GM19238 (cell line): ENCODE data around the gene MAEL.
"Not testable (repeated sequence)": the region's sequence is repeated elsewhere in the genome, so short reads cannot be mapped to it uniquely, and the experiment has no call there.

Source experiments
- DNase-seq: peaks from one replicate; pipeline ENCODE4 v3.0.0; 2011; ENCODE audit warnings: low spot score; ENCODE audit not compliant: insufficient read length

The MAEL gene

DNA sequence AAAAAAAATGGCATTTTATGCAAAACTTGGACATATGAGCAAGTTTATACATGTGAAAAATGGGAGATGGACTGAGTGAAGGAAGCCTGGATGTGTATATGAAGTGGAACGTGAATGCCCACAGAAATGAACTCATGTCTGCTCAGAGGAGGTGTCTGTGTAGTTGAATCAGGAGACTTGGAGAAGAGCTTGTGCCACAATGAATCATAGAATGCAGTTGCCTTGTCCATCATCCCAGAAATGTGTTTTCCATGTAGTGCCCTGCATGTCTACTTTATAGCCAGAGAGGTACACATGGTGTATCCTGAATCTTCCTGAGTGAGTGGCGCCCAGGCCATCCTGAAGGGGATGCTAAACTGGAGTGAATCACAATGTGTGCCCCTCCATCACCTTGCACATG, 11.1 kb upstream of the MAEL start:
- DNase-seq: no peak

DNA sequence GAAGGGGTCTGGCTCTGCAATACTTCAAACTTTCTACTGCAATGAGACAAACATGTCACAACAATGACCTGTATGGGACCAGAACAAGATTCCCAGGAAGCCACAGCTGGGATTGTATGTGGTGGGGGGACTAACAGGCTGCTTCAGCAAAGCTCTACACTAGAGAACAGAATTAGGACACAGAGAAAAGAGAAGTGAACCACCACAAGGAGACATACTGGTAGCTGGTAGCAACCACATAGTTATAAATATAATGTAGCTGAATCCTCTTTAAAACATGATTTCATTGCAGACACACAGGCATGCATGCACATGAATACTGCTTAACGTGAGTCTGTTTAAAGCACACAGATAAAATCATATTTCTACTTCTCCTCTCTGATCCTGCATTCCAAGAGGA, 10.3 kb upstream of the MAEL start:
- no peak for DNase-seq

DNA sequence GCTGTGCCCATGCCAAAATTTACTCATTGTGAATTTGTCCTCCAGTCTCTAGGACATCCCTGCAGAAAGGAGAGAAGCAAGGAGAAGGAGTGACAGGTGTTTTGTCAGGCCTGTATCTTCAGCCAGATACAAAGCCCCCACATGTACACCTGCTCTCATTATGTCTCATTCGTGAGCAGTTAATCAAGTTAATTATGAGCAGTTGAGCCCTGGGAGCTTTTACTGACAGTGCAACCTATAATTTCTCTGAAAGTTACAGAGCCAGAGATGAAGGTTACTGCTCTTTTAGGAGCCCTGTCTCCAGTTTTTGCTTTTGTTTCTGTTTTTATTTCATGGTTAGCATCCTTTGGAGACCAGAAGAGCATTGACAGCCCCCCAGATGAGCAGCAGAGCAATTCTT, 8.7 kb upstream of the MAEL start:
- DNase-seq: no peak

DNA sequence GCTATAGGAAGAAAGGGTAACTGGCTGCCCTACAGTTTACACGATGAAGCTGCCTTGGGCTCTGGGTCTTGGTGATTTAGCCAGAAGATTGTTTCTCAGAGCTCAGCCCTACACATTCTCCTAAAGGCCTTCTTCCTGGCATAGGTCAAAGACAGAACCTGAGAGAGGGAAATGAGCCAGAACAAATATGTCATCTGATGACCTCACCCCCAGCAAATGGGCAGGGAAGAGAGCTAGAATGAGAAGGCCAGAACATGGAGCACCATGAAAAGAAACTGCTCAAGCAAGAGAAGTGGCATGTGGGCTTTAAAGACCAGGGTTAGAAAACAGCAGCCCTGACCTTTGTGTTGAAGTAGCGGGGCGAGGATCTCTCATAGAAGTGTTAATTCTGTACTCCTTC, 8.3 kb upstream of the MAEL start:
- DNase-seq: no peak

DNA sequence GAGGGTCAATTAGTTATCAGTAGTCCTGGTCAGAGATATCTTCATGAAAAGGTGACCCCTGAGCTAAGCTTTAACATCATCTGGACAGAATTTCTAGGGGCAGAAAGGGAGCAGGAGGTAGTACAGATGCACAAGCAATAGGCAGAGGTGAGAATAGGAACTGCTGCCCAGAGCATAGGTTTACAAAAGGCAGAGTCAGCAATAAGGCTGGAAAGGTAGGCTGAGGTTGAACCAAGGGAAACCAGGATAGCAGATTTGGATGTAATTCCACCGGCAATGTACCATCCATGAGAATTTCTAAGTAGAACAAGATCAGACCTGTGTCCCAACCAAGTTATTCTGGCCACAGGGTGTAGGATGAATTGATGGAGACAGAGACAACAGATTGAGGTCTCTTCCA, 7.5 kb upstream of the MAEL start:
- DNase-seq: no peak

DNA sequence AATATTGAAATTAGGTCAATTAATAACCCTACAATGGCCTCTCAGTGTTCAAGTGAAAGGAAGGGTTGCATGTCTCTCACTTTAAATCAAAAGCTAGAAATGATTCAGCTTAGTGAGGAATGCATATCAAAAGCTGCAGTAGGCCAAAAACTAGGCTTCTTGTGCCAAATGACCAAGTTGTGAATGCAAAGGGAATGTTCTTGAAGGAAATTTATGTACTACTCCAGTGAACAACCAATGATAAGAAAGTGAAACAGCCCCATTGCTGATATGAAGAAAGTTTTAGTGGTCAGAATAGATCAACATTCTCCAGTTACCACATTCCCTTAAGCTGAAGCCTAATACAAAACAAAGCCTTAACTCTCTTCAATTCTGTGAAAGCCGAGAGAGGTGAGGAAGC, 10.0 kb downstream of the MAEL start:
- no peak for DNase-seq

DNA sequence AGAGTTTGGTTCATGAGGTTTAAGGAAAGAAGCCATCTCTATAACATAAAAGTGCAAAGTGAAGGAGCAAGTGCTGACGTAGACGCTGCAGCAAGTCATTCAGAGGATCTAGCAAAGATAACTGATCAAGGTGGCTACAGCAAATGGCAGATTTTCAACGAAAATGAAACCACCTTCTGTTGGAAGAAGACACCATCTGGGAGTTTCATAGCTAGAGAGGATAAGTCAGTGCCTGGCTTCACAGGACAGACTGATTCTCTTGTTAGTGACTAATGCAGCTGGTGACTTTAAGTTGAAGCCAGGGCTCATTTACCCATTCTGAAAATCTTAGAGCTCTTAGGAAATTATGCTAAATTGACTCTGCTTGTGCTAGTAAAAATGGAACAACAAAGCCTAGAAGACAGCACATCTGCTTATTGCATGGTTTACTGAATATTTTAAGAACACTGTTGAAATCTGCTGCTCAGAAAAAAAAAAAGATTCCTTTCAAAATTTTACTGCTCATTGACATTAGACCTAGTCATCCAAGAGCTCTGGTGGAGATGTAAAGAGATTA, 10.5 kb downstream of the MAEL start:
- DNase-seq: no peak

DNA sequence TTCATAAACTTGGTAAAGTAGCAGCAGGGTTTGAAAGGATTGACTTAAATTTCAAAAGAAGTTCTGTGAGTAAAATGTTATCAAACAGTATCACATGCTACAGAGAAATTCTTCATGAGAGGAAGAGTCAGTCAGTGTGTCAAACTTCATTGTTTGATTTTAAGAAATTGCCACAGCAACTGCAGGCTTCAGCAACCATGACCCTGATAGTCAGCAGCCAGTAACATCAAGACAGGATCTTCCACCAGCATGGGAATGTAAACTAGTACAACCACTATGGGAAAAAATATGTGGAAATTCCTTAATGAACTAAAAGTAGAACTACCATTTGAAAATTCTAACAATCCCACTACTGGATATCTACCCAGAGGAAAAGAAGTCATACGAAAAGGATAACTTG, 11.5 kb downstream of the MAEL start:
- DNase-seq: no peak

DNA sequence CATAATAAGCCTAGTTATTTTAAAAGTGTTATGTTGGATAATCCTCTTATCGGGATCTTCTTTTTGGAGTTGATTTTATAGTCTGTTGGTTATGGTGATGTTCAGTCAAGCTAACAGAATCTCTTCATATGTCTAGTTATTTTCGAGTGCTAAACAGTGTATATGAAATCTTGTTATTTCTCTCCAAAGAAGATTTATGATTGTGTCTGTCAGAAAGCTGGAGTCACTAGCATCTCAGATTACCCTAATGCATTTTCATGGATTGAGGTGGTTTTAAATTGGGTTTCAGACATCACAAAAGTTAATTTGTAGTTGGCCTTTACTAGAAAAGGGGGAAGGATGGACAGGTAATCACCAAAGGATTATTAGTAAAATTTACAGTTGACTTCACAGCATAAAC, 13.3 kb downstream of the MAEL start:
- DNase-seq: no peak

DNA sequence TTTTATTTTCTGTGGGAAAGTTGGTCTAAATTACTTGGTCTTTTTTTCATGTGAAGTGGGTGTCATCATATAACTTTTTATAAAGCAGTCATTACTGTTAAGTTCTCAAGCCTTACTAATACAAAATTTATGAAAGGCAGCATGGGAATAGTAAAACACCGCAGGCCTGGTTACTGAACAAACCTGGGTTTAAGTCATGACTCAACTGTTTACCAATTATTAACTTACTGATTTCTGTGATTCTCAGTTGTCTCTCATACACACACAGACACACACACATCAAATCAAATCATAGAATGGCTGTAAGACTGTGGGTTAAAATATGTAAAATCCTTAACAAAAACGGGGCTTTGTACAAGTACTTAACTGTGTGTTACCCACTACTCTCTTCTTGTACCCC, 14.6 kb downstream of the MAEL start:
- no peak for DNase-seq

DNA sequence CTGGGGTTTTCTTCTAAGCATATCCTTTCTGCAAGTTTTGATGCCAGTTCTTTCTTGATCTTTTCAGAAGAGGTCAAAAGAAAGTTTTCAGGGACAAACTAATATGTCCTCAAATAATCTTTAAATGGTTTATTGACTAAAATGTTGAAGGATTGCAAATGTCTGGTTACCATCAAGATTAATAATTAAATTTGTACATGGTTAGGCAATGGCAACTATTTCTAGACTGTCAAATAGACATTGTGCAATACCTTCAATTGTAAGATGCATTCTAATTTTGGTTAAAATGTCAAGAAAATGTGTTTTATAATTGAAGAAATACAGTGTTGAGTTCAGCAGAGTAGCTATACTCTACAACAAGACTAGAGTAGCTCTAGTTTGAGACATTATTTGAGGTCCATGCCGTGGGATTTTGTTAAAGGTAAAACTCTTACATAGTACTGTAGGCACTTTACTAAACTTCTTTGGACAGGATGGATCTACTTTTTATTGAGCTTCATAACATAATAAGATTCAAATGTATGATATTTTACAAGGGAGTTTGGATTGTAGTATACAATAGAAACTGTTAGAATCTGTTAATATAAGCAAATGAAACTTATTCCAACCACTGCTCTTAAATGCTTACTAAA, 22.6 kb downstream of the MAEL start:
- DNase-seq: no peak

DNA sequence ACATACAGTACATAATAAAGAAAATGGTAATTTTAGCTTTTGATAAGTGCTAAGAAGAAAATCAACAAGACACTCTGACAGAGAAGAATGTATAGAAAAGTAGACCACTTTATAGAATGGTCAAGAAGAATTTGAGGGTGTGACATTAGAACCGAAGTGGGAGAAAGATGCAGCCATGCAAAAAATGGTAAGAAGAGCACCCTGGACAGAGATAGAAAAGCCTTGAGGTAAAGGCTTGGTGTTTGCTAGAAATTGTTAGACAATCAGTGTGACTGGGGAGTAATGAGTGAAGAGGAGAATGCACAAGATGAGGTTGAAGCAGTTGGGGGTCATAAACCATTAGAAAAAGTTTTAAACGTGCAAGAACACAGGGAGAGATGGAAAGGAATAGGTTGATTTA, 23.5 kb downstream of the MAEL start:
- DNase-seq: no peak

DNA sequence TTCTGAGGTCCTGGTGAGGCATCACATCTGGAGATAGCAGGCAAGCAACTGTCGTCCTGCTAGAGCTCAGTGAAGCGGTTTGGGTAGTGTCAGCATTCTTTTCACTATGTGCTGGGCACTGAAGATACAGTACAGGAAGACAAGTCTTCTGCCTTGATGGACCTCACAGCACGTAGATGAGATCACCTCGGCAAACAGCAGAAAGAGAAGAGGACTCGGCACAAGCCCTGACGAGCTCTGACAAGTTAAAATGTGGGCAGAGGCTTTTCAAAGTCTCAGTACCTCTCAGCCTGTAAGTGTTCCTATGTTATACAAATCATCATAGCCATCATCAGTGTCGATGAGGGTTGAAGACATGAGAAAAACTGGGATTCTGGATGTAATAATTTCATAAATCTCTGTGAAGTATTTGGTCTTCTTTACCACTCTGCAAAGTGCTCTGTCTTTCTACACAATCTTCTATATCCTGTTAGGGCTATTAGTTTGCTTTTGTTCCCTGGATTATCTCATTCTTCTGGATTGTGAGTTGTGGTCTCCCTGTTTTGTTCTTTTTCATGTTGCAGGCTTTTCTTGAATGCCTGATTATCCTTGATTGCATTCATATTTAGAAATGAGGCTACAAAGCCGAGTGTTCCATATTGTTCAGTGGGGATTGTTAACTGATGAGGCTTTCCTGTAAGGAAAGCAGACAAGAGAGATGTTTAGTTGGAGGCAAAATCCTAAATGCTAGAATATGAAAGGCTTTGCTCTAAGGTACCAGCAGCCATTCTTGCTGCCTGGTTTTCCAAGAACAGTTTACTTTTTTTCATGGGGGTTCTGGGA, 24.2 kb downstream of the MAEL start:
- DNase-seq: no peak

DNA sequence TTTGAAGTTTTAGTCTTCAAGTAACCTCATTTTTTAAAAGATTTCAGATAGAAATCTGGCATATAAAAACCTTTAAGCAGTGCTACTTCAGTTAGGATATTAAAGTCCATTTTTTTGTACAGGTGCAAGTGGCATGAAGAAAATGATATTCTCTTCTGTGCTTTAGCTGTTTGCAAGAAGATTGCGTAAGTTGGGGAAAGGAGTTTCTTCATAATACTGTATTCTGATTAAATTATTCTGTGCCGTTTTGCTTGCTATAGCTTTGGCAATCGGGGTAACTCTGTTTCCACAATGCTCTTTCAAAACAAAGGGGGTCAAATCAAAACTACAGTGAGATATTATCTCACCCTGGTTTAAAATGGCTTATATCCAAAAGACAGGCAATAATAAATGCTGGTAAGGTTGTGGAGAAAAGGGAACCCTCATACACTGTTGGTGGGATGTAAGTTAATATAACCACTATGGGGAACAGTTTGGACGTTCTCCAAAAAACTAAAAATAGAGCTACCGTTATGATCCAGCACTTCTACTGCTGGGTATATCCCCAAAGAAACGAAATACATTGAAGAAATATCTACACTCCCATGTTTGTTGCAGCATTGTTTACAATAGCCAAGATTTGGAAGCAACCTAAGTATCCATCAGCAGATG, 27.1 kb downstream of the MAEL start:
- no peak for DNase-seq

DNA sequence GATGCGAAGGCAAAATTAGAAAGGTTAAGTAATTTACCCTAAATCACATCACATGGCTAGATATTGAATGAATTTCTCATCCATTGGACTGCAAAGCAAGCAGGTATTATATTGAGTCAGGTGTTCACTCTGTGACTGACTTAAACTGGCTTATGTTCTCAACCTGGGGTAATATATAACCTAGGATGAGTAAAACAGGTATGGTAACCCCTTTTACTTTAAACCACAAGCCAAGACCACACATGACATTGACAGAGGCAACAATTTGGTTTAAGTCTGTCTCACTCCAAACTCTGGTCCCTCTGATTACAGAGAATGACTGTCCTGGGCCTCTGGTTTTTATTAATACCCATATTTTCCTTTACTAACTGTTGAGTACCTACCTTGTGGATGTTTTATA, 33.3 kb downstream of the MAEL start:
- DNase-seq: no peak

DNA sequence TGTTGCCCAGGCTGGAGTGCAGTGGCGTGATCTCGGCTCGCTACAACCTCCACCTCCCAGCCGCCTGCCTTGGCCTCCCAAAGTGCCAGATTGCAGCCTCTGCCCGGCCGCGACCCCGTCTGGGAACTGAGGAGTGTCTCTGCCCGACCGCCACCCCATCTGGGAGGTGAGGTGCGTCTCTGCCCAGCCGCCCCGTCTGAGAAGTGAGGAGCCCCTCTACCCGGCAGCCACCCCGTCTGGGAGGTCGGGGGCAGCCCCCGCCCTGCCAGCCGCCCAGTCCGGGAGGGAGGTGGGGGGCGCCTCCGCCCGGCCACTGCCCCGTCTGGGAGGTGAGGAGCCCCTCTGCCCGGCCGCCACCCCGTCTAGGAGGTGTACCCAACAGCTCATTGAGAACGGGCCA, 40.5 kb downstream of the MAEL start:
- not testable (repeated sequence) for DNase-seq

DNA sequence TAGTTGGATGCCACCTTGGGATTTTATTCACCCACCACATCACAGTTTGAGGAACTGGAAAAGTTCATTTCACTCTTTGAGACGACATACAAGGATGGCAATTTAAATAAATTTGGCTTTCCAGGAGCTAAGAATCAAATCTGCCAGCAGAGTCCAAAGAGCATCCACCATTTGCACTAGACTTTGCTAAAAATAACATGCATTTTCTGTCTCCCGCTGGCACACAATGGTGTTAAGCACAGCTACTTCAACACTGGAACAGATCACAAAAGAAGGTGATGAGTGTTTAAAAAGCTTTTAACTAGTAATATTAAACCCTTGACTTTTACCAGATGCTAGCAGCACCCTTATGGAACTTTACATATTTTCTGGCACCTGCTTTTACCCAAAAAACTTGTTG, 44.6 kb downstream of the MAEL start:
- DNase-seq: no peak

DNA sequence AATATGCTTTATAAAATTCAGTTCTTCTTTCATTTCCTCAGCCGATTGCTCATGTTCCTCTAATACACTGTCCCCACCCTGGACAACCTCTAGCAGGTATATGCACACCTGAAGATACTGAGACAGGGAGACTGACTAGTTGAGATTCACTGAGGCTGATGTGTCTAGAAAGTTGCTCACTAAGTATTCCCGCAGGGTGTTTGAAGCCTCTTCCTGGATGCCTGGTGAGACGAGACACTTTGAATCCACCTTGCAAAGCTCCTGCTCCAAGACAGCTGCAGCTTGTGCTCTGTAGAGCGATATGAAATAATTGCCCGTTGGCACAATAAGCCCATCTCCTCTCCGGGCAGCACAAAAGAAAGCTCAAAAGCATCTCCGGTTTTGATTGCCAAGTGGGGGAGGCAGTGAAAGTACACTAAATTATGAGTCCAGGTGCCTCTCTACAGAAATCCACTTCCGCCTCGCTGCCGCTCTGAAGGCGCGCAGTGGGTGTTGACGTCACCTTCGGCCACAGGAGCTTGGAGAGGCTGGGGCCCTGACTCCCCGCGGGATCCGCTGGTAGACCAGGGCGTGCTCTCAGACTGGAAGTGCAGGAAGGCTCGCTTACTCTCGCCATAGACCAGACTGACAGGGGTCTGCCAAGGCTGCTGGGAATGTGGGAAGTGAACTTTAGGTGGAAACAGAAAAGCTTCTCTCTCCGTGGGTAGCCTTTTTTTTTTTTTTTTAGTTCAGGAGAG, 54.8 kb downstream of the MAEL start:
- DNase-seq: peak; percentile 62

DNA sequence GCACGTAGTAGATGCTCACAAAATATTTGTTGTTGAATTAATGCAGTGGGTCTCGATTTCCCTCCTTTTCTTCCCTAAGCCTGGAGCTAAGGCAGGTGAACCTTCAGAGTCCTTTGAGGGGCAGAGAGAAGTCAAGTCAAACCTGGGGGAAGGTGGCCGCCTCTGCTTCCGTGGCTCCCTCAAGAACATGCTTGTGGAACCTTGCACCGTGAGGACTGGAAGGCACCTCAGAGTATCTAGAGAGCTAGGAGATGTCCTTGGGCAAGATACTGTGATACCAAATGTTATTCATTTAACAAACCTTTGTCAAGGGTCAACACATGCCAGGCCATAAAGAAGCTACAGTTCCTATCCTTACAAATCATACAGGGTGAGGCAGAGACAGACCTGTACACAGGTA, 62.8 kb downstream of the MAEL start:
- no peak for DNase-seq

DNA sequence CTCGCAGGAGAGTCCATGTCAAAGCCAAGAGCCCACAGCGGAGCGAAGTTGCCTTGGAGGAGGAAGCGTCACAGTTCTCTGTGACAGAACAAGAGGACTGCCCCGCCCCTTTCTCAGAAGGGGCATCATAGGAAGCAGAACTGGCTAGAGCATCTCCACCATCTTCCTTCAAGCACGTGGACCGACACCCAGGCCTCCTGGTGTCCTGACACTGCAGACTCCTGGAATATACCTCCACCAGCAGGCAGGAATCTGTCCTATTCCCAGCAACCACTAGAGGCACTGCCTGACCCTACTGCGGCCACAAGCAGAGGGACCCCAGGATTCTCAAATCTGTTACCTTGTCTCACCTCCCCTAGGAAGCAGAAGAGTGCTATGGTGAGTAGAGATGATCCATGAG, 63.3 kb downstream of the MAEL start:
- no peak for DNase-seq

DNA sequence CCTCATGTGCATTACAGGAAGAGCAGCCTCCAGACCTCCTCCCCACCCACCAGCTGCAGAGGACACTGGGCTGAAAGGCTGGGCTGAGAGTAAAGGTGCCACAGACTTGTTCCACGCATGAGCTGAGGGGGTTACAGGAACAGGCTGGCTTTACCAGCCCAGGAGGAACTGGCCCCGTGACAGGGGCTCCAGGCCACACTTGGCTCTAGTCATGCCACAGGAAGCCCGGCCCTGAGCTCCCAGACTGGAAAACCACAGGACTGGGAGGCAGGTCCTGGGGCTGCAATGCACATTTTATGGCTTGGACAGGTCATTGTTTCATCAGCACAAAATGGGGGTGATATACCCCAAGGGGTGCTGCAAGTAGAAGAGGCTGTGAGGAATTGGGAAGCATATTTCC, 65.5 kb downstream of the MAEL start:
- DNase-seq: no peak
